GM21717 (cell line): ENCODE measurements around the gene PTCSC3.

Experiments used
- ATAC-seq: cut with Tn5 transposase; IDR thresholded peaks from one replicate; pipeline ENCODE4 v1.9.1; 2021; ENCODE audit warnings: mild to moderate bottlenecking, moderate library complexity; ENCODE audit not compliant: unreplicated experiment

PTCSC3 gene

GRCh38 chr14:36176524-36176923 is at the start of gene PTCSC3:
Gene PTCSC3, minus strand, starts transcription at chr14:36176722.
- no peak for ATAC-seq

GRCh38 chr14:36226164-36226563 is 49.6 kb upstream of the PTCSC3 start:
- ATAC-seq: no peak

DNA sequence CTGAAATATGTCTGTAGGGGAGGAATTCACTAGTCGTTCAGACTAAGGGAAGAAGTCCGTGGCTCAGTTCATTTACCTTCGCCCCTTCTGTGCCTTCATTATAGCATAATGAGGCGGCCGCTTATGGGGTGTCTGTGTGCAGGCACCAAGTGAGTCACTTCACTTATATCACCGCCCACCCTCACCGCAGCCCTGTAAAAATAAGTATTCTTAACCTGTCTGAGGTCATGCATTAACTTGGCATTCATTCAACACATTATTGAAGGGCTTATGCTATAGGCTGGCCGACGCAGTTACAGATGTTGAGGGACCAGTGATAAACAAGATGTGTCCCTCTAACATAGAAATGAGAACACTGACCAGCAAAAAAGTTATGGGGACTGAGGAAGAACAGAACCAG is 47.7 kb upstream of the PTCSC3 start:
- ATAC-seq: no peak

- no peak for ATAC-seq
Observed at GRCh38 chr14:36223558-36223957, 47.0 kb upstream of the PTCSC3 start.

GRCh38 chr14:36222952-36223468 is 46.5 kb upstream of the PTCSC3 start:
- no peak for ATAC-seq

- ATAC-seq: no peak
Observed at GRCh38 chr14:36222337-36222736, 45.8 kb upstream of the PTCSC3 start.

DNA sequence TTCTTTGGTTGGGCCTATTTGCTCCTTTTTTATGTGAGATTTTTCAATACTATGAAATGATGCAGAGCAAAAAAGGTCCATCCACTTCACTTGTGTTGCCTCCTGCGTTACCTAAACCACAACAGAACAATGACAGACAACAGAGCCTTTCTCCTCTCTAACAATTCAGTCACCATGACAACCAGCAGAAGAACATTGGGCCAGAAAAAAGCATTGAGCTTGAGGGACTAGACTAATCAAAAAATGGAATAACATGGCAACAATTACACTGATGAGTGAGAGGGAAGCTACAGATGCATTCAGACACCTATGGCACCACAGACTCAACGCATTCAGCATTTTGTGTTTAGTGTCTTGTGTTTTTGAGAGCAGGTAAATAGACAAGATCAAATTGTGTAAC is 44.6 kb upstream of the PTCSC3 start:
- ATAC-seq: no peak

DNA sequence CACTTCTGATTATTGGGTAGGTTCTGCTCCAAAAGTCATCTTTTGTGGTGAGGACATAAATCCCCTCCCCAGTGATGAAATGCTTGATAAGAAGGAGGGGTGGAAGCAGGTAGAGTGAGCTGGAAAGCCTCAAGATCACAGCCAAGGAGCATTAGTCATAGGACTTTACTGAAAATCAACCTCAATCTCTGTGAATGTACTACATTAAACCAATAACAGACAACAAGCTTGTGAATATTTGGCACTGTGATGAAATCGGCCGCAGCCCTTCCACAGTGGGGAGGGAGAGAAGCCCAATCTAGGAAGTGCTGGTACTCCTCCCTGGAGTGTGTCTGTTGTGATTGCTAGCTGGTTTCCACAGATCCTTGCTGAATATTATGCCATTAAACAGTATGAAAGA is 41.2 kb upstream of the PTCSC3 start:
- ATAC-seq: no peak

DNA sequence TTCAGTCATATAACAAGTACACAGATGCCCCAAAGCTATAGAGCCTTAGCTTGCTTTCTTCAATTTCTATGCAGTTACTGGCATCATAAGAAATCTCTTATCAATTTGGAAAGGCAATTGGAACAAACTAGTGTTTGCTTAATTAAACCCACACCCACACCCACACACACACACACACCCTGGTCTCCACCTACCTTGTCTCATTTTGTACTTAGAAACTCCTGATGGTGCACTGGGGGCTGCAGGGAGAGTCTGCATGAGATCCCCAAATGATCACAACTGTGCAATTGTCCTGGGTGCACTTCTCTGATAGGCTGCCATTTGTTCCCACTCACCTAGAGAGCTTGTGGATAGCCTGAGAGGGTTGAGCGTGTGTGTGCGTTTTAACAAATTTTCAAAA is 40.5 kb upstream of the PTCSC3 start:
- ATAC-seq: no peak

- no peak for ATAC-seq
Observed at GRCh38 chr14:36215217-36215598, 38.7 kb upstream of the PTCSC3 start.

DNA sequence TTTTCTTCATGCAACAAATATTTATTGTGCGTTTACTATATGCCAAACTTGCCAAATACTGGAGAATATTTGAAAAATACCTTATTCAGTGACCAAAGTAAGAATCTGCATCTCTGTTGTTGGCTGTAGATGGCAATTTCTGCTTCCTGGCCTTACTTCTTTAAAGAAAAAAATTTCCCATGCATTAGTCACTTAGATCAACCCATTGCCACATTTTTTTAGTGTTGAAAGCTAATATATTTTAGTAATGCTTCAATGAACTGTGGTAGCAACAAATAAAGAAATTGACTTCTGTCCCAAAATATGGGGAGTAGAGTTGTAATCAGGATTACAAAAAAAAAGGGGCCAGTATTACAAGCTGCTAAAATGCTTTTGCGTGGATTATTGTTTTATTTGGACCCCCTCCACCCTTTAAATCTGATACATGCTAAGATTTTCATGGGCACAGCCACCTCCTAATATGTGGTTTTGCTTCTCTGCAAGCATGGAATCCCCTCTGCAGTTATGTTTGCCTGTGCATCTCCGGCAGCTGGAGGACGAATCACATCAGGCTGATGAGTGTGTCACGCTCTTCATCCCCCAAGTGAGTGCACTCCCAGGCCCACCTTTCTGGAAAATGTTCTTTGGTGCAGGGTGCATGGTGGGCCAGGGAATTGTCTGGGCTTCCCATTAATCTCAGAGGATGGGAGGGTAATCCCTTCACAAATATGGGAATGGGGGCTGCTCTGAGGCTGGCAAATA is 38.1 kb upstream of the PTCSC3 start:
- ATAC-seq: no peak

DNA sequence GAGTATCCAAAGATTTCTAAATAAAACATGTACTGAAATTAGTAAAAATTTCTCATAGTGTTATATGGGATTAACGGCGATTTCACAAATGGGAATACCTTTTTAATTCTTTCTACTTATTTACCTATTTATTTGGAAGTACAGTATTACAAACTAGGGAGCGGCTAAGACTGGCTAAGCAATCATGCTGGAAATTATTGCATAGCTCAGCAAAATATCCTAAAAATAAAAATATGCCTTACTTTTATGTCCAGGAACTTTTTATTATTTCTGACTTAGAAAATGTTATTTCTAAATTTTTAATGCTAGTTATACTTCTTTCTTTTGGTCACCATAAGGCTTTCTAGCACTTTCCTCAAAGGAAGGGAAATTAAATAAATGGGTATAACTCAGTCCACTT is 36.5 kb upstream of the PTCSC3 start:
- no peak for ATAC-seq

GRCh38 chr14:36212577-36212976 is 36.1 kb upstream of the PTCSC3 start:
- ATAC-seq: no peak

DNA sequence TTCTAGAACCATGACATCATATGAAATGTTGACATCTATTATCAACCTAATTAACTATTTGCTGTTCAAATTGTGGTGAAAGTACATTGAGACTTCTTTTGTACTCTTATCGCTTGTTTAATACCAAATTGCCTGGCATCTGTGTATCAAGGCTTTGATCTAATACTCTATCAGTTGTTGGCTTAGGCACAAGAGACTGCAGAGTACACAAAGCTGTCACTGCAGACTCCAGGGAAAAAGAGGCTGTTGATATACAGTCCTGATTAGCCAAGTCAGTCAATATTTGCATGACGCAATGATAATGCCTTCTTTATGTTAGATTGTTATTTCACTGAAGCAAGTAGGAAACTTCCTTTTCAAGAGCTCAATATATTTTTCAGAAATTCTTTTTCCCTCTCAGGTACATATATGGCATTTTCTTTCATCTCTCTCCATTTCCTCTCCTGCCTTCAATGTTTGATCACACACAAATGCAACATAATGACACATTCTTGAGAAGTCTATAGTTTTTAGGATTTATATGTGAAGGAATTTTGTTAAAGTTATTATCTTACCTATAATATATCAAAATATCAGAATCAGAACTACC is 32.3 kb upstream of the PTCSC3 start:
- no peak for ATAC-seq

DNA sequence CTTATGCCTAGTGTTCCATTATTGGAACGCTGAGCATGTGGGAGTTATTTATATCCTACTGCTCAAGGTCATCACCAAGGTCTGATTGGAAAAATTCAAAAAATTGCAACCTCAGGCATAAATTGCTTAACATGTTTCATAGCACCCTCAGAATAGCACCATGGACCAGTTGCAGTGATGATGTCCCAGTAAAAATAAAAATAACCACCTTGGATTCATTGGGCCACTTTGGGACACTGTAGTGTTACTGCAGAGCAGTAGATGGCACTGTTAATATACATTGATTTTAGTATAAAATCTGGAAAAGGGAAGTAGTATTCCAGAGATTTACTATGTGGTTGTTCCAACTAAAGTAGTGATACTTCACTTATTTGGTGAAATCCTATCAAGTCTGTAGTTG is 31.0 kb upstream of the PTCSC3 start:
- no peak for ATAC-seq

GRCh38 chr14:36204461-36205073 is 28.0 kb upstream of the PTCSC3 start:
- ATAC-seq: no peak

DNA sequence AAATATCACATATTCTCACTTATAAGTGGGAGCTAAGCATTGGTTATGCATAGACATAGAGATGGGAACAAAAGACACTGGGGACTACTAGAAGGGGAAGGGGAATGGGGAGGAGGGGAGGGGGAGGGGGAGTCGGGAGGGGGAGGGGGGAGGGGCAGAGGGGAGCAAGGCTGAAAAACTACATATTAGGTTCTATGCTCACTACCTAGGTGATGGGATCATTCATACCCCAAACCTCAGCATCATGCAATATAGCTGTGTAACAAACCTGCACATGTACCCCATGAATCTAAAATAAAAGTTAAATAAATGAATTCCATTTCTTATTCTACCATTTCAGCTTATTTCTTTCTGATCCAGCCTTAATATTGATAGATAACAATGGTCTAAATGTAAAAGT is 21.9 kb upstream of the PTCSC3 start:
- ATAC-seq: no peak

DNA sequence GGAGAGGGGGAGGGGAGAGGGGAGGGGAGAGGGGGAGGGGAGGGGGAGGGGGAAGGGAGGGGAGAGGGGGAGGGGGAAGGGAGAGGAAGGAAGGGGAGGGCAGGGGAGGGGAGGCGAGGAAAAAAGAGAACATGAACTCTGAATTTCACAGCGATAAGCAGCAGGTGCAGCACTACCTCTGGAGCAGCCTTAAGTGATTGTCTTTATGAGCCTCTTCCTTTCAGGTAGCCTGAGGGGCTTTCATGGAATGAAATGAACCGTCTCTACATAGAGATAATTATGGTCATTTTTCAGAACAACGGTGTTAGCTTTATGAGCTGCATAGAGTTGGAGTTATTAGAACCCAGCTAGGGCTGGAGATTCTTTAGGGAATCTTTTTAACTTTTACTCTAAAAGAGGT is 18.1 kb upstream of the PTCSC3 start:
- no peak for ATAC-seq

DNA sequence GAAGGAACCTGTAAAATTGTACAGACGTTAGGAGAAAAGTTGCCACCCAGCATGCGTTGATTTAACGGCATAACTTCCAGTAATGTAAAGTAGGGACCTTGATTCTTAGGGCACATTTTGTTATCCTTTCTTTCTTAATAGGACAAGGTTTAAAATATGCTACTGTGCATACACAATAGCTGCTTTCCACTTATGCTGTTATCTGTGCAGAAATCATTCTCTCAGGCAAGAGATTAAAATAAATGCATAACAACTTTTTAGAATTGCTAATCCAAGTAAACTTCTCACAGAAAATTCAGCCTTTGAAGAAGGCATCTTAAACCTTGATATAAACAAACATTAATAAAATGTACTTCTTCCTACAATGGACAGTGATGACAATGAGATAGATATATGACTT is 16.0 kb upstream of the PTCSC3 start:
- ATAC-seq: no peak

DNA sequence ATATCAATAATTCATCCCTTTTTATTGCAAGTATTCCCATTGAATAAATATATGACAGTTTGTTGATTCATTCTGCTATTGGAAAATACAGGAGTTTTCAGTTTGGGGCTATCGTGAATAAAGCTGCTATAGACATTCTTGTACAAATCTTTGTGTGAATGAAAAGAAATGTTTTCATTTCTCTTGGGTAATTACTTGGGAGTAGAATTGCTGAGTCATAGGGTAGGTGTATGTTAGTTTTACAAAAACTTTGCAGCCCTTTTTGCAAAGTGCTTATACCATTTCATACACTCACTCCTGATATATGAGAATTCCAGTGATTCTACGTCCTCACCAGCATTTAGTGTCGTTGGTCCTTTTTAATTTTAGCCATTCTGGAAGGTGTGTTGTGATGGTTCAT is 6.9 kb upstream of the PTCSC3 start:
- no peak for ATAC-seq

- no peak for ATAC-seq
Observed at GRCh38 chr14:36181417-36181816, 4.9 kb upstream of the PTCSC3 start.

DNA sequence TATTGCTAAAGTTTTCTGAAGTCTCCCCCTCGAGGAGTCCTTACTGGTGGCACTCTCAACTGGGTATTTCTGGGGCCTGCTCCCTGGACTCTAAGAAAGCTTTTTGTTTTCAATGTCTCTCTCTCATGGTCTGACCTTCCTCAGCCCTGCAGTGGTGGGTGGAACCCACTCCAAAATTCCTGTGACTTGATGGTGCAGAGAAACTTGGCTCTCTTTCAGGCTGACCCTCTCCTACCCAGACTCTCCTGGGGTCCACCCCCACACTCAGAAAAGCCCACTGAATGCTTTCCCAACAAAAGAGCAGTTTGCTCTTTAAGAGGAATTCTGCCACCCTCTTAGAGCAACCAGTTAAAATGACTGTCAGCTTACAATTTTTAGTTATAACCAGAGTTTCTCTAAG is 967 bp upstream of the PTCSC3 start:
- no peak for ATAC-seq
